ENCODE results near the gene C6orf62.
A peak's percentile ranks its signal among the peaks of the same experiment; 100 is the strongest.
"Not testable (repeated sequence)": the region's sequence is repeated elsewhere in the genome, so short reads cannot be mapped to it uniquely, and the experiment has no call there.

Gene C6orf62

DNA sequence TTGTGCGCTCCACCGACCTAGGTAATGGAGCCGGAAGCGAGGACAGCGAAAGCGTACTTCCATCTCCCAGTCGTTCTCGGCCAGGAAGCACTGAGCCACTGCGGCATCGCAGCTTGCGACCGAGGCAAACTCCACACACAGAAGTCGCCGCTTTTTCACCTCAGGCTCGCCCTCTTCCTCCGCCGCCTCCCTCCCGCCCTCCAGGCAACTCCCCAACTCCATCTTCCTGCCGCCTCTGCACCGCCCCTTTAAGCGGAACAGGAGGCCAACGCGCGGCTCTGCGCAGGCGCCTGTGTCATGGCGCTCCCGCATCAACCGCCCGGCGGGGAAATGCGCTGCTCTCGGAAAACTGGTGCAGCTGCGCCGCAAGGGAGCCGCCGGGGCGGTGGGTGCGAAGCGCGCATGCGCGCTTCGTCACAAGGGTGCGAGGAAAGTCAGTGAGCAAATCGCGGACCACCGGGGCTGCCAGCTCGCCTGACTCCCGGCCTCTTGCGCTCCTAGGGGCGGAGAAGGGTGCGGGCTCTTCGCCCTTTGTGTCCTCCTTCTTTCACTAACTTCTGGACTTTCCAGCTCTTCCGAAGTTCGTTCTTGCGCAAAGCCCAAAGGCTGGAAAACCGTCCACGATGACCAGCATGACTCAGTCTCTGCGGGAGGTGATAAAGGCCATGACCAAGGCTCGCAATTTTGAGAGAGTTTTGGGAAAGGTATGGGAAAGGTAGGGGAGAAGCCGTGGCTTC lies 52.1 kb downstream of the C6orf62 start, which contains the start of the genes ACOT13 and TDP2:
TSS of gene ACOT13 (plus strand) at position 437 of the 737 bp plus-strand sequence. CDS start at position 624, 187 bp downstream.
TSS of gene TDP2 (minus strand) at position 259 of the 737 bp plus-strand sequence. CDS start at position 222, 37 bp downstream.
- DNase-seq, result peak; percentile 92 to 98

GRCh38 chr6:24666097-24666640 lies 52.8 kb downstream of the C6orf62 start:
- DNase-seq, result peak; percentile 60 to 78

DNA sequence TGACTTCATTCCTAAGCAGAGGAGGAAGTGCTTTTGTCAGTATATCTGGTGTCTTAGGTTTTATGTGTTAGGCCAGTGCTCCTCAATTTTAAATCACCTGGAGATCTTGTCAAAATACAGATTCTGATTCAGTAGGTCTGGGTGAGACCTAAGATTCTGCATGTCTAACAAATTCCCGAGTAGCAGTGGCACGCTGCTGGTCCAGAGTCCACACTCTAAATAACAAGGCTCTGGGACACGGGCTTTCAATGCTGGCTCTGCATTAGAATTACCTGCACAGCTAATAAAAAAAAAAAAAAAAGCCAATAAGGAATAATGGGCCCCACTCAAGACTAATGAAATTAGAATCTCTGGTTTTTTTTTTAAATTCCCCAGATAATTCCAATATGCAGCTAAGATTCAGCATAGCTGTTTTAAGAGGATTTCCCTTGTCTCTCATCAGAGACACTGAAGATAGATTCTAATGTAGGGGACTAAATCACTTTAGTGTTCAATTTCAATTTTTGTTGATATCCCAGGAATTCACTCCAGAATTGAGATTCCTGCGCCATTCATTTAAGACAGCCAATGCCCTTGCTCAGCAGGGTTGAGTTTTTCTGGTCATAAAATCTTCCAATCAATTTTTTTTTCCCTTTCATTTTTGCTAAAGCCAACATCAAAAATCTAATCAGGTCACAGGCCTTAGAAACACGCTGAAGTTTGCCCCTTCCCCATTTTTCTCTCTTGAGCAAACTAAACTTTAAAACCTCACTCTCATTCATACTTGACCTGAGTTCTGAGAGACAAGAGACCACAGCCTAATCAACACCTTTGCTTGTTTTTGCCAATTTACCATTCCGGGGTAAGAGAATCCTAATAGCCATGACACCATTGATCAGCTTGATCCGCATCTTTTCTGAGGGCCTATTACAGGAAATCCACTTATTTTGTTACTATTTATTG lies 54.6 kb downstream of the C6orf62 start:
- DNase-seq, result no peak

GRCh38 chr6:24663189-24663588 lies 55.8 kb downstream of the C6orf62 start:
- no peak for DNase-seq

DNA sequence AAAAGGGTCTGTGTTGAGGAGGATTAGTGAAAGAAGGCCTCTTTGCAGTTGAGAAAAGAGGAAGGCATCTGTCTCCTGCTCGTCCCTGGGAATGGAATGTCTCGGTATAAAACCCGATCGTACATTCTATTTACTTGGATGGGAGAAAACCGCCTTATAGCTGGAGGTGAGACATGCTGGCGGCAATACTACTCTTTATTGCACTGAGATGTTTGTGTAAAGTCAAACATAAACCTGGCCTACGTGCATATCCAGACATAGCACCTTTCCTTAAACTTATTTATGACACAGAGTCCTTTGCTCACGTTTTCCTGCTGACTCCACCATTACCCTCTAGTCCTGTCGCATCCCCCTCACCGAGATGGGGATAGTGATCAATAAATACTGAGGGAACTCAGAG lies 56.7 kb downstream of the C6orf62 start:
- no peak for DNase-seq

- DNase-seq, result not testable (repeated sequence)
Measured at GRCh38 chr6:24661759-24662158, 57.2 kb downstream of the C6orf62 start.

- DNase-seq, result no peak
Measured at GRCh38 chr6:24660105-24660504, 58.8 kb downstream of the C6orf62 start.

- DNase-seq, result no peak
Measured at GRCh38 chr6:24659561-24659960, 59.4 kb downstream of the C6orf62 start.

DNA sequence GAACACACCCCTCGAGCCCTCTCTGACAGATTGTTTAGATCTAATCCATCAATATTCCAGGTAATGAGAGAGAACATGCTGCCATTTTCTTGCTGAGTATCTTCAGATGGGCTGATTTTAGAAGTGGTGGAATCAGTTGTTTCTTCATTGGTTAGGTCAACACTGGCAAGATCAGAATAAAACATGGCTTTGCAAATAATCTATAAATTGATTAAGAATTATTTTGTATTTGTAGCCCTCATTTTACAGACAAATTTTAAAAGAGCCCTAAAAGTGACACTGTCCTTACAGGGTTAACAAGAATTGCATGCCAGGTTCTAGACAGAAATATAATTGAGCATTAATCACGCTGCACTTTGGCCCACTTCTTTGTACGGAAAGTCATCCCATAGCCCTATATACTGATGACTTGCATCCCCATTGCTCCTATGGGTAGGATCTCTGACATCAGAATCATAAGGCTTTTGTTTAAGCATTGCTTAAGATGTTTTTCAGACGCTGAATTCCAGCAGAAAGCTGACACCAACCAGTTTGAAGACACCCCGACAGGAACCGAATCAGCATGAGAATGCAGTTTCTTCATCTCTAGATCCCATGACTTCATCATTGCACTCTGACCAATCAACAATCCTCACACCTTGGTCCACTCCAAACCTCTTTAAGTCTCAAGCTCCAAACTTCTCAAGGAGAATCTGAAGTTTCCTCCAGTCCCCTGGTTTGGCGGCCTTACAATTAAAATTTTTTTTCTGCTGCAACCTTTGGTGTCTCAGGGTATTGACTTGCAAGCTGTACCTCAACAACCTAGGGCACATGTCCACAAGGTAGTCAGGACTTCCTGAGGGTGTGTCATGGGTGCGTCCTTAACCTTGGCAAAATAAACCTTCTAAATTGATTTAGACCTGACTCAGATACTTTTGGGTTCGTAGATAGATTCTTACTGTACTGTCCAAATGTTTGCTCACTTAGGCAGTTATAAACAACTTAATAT lies 60.1 kb downstream of the C6orf62 start:
- no peak for DNase-seq

DNA sequence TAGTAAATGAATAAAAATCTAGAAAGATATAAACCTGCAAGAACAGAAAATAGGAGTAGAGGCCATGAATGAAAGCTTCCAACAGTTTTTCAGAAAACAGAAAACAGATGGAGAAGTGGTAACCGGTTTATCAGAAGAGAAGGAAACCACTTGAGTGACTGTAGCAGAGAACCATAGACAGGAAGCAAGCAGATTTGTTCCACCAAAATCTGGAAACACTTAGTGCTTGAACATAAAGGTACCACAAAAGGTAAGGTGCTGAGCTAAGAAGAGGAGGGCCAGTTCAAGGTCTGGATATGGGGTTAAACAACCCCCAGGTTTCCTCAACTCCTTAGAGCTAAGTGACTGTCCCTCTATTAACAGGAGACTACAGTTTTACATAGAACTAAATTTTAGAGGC lies 63.7 kb downstream of the C6orf62 start:
- no peak for DNase-seq
